ENCODE data around the gene ABCF3.

Gene ABCF3

DNA sequence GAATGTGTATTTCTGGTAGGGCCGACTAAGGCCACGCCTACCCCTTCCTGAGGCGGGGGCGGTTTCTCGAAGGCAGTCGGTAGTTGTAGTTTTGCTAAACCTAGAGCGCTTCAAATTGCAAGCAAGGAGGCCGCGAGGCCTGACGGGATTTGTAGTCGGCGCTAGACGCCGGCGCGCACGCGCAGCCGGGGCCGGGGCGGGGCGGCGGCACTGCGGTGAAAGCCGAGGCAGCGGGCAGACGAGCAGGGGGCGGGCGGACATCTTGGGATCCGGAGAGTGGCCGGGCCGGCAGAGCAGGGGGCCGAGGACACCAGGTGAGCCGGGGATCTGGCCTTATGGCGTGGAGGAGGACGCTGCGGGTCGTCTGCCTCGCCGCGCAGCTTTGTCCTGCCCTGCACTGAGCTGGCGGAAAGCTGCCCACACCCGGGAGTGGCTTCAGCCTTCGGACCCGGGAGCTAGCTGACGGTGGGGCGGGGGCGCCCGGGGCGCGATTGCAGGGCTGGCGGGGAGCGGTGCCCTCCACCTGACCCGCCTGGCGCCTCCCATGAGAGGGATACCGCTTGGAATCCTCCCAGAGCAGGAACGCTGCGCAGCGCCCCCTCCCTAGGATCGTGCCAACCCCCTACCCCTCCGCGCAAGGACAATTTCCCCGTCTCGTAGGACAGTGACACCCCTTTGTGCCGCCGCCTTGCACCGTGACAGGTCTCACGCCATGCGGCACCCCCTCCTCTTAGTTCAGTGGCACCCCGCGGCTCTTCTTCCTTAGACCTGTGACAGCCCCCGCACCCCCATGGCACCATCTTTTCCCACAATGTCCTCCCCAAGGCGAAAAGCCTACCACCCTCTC is 11.1 kb upstream of the ABCF3 start, which contains the start of gene AP2M1 (continued):
- TF ChIP-seq ZNF561 (tag by site-specific recombination; IDR thresholded peaks at IDR 0.05; ENCODE audit: borderline replicate concordance) (no peak), ZNF48 (tag by site-specific recombination; IDR thresholded peaks at IDR 0.05) (no peak), ZNF404 (tag by site-specific recombination; IDR thresholded peaks at IDR 0.05) (no peak), ZNF704 (tag by site-specific recombination; IDR thresholded peaks at IDR 0.05) (no peak), ZFHX2 (tag by site-specific recombination; conservative IDR thresholded peaks at IDR 0.05) (peak; percentile 88), ZNF837 (tag by site-specific recombination; IDR thresholded peaks at IDR 0.05) (no peak), BCL11B (tag by site-specific recombination; IDR thresholded peaks at IDR 0.05; ENCODE audit: low read depth) (peak; percentile 70; the same call in 1 of the 2 replicates), ZSCAN5A (tag by site-specific recombination; IDR thresholded peaks at IDR 0.05) (peak; percentile 40; the same call in 1 of the 2 replicates), ZNF202 (tag by site-specific recombination; IDR thresholded peaks at IDR 0.05; ENCODE audit: borderline replicate concordance) (no peak), ZSCAN16 (tag by site-specific recombination; IDR thresholded peaks at IDR 0.05) (no peak), ZNF707 (tag by site-specific recombination; IDR thresholded peaks at IDR 0.05) (no peak), ZFP3 (tag by site-specific recombination; IDR thresholded peaks at IDR 0.05; ENCODE audit: low read depth) (no peak), ZNF76 (tag by site-specific recombination; IDR thresholded peaks at IDR 0.05; ENCODE audit: borderline replicate concordance, low read depth) (peak; percentile 96), AEBP2 (tag by site-specific recombination; IDR thresholded peaks at IDR 0.05; ENCODE audit: borderline replicate concordance) (no peak), TCF7L2 (IDR thresholded peaks at IDR 0.05; ENCODE audit: borderline replicate concordance, low read depth, low read length) (no peak), KLF16 (tag by site-specific recombination; IDR thresholded peaks at IDR 0.05) (peak; percentile 57; the same call in 1 of the 2 replicates), SCRT2 (tag by site-specific recombination; IDR thresholded peaks at IDR 0.05) (no peak), ZNF624 (tag by site-specific recombination; IDR thresholded peaks at IDR 0.05) (no peak), WT1 (tag by site-specific recombination; IDR thresholded peaks at IDR 0.05) (peak; percentile 35; the same call in 1 of the 2 replicates)
- TF ChIP-seq, protein P1, sequence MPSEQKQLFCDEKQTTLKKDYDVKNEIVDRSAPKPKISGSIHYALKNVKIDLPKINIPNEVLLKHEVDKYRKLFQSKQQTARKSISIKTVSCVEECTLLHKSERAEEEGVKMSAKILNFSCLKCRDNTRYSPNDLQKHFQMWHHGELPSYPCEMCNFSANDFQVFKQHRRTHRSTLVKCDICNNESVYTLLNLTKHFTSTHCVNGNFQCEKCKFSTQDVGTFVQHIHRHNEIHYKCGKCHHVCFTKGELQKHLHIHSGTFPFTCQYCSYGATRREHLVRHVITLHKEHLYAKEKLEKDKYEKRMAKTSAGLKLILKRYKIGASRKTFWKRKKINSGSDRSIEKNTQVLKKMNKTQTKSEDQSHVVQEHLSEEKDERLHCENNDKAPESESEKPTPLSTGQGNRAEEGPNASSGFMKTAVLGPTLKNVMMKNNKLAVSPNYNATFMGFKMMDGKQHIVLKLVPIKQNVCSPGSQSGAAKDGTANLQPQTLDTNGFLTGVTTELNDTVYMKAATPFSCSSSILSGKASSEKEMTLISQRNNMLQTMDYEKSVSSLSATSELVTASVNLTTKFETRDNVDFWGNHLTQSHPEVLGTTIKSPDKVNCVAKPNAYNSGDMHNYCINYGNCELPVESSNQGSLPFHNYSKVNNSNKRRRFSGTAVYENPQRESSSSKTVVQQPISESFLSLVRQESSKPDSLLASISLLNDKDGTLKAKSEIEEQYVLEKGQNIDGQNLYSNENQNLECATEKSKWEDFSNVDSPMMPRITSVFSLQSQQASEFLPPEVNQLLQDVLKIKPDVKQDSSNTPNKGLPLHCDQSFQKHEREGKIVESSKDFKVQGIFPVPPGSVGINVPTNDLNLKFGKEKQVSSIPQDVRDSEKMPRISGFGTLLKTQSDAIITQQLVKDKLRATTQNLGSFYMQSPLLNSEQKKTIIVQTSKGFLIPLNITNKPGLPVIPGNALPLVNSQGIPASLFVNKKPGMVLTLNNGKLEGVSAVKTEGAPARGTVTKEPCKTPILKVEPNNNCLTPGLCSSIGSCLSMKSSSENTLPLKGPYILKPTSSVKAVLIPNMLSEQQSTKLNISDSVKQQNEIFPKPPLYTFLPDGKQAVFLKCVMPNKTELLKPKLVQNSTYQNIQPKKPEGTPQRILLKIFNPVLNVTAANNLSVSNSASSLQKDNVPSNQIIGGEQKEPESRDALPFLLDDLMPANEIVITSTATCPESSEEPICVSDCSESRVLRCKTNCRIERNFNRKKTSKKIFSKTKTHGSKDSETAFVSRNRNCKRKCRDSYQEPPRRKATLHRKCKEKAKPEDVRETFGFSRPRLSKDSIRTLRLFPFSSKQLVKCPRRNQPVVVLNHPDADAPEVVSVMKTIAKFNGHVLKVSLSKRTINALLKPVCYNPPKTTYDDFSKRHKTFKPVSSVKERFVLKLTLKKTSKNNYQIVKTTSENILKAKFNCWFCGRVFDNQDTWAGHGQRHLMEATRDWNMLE (tag by site-specific recombination; conservative IDR thresholded peaks at IDR 0.05; ENCODE audit: low read depth) = no peak
- TF ChIP-seq, protein P2, sequence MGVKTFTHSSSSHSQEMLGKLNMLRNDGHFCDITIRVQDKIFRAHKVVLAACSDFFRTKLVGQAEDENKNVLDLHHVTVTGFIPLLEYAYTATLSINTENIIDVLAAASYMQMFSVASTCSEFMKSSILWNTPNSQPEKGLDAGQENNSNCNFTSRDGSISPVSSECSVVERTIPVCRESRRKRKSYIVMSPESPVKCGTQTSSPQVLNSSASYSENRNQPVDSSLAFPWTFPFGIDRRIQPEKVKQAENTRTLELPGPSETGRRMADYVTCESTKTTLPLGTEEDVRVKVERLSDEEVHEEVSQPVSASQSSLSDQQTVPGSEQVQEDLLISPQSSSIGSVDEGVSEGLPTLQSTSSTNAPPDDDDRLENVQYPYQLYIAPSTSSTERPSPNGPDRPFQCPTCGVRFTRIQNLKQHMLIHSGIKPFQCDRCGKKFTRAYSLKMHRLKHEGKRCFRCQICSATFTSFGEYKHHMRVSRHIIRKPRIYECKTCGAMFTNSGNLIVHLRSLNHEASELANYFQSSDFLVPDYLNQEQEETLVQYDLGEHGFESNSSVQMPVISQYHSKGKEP (tag by site-specific recombination; IDR thresholded peaks at IDR 0.05) = peak; percentile 65; the same call in 1 of the 2 replicates
- TF ChIP-seq, protein P3, sequence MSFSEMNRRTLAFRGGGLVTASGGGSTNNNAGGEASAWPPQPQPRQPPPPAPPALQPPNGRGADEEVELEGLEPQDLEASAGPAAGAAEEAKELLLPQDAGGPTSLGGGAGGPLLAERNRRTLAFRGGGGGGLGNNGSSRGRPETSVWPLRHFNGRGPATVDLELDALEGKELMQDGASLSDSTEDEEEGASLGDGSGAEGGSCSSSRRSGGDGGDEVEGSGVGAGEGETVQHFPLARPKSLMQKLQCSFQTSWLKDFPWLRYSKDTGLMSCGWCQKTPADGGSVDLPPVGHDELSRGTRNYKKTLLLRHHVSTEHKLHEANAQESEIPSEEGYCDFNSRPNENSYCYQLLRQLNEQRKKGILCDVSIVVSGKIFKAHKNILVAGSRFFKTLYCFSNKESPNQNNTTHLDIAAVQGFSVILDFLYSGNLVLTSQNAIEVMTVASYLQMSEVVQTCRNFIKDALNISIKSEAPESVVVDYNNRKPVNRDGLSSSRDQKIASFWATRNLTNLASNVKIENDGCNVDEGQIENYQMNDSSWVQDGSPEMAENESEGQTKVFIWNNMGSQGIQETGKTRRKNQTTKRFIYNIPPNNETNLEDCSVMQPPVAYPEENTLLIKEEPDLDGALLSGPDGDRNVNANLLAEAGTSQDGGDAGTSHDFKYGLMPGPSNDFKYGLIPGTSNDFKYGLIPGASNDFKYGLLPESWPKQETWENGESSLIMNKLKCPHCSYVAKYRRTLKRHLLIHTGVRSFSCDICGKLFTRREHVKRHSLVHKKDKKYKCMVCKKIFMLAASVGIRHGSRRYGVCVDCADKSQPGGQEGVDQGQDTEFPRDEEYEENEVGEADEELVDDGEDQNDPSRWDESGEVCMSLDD (tag by site-specific recombination; IDR thresholded peaks at IDR 0.05) = no peak
- TF ChIP-seq, protein P4, sequence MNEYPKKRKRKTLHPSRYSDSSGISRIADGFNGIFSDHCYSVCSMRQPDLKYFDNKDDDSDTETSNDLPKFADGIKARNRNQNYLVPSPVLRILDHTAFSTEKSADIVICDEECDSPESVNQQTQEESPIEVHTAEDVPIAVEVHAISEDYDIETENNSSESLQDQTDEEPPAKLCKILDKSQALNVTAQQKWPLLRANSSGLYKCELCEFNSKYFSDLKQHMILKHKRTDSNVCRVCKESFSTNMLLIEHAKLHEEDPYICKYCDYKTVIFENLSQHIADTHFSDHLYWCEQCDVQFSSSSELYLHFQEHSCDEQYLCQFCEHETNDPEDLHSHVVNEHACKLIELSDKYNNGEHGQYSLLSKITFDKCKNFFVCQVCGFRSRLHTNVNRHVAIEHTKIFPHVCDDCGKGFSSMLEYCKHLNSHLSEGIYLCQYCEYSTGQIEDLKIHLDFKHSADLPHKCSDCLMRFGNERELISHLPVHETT (tag by site-specific recombination; IDR thresholded peaks at IDR 0.05) = no peak
